Adipocyte (in vitro differentiated cells): ENCODE results near the gene FOXA1.

ENCODE experiments used
- DNase-seq: peaks from one replicate; pipeline ENCODE4 v3.0.0-alpha.2; 2015; ENCODE audit warnings: low read depth
- H3K27me3 ChIP-seq: replicated peaks from 2 replicates; pipeline ENCODE4 v1.7.0; 2013; ENCODE audit warnings: mild to moderate bottlenecking, low read length, moderate library complexity; ENCODE audit not compliant: control insufficient read depth, insufficient read depth
- H3K36me3 ChIP-seq: 2 replicates; pipeline ENCODE4 v1.7.0; 2013; ENCODE audit warnings: low read length, mild to moderate bottlenecking, moderate library complexity; ENCODE audit not compliant: control insufficient read depth, insufficient read depth, severe bottlenecking
- H3K4me1 ChIP-seq: 2 replicates; pipeline ENCODE4 v1.7.0; 2013; ENCODE audit warnings: mild to moderate bottlenecking, low read length, moderate library complexity; ENCODE audit not compliant: control insufficient read depth, insufficient read depth
- H3K4me3 ChIP-seq: 2 replicates; pipeline ENCODE4 v1.7.0; 2013; ENCODE audit warnings: mild to moderate bottlenecking, low read length, moderate library complexity
- H3K9ac ChIP-seq: 2 replicates; pipeline ENCODE4 v1.7.0; 2013; ENCODE audit warnings: mild to moderate bottlenecking, low read length, moderate library complexity
- H3K9me3 ChIP-seq: 2 replicates; pipeline ENCODE4 v1.7.0; 2013; ENCODE audit warnings: mild to moderate bottlenecking, low read length, moderate library complexity; ENCODE audit not compliant: control insufficient read depth

The FOXA1 gene

GRCh38 chr14:37594971-37595808 lies at the start of gene FOXA1, which contains the start of gene TTC6:
Gene FOXA1, minus strand, starts transcription at chr14:37595249. Its CDS starts 277 bp downstream, at chr14:37594972.
Gene TTC6, plus strand, starts transcription at chr14:37595629. Its CDS starts 26,436 bp downstream, at chr14:37622065.
- DNase-seq: peak; percentile 74

GRCh38 chr14:37643701-37644100 lies 48.7 kb upstream of the FOXA1 start:
- Histone ChIP-seq H3K9ac (no peak overlapping the region), H3K9me3 (no peaks in the 10 kb centered on the region), H3K4me1 (no peaks in the 10 kb centered on the region), H3K4me3 (no peak overlapping the region), H3K27me3 (peaks cover 3% of the 10 kb centered on the region), H3K36me3 (no peaks in the 10 kb centered on the region)
- no peak for DNase-seq

More at GRCh38 chr14:37594971-37595808, at the start of gene FOXA1, which contains the start of gene TTC6:
- Histone ChIP-seq H3K4me3 (peak within 1 kb of the TSS; percentile 81), H3K4me1 (peaks cover 7% of the 10 kb centered on the region), H3K9me3 (peaks cover 11% of the 10 kb centered on the region), H3K36me3 (no peaks in the 10 kb centered on the region), H3K9ac (no peak within 1 kb of the TSS), H3K27me3 (peaks cover 82% of the 10 kb centered on the region)

GRCh38 chr14:37642125-37642524 lies 47.1 kb upstream of the FOXA1 start:
- DNase-seq: no peak
- Histone ChIP-seq H3K4me1 (no peaks in the 10 kb centered on the region), H3K27me3 (peaks cover 3% of the 10 kb centered on the region), H3K9me3 (no peaks in the 10 kb centered on the region), H3K9ac (no peak overlapping the region), H3K4me3 (no peak overlapping the region), H3K36me3 (no peaks in the 10 kb centered on the region)

DNA sequence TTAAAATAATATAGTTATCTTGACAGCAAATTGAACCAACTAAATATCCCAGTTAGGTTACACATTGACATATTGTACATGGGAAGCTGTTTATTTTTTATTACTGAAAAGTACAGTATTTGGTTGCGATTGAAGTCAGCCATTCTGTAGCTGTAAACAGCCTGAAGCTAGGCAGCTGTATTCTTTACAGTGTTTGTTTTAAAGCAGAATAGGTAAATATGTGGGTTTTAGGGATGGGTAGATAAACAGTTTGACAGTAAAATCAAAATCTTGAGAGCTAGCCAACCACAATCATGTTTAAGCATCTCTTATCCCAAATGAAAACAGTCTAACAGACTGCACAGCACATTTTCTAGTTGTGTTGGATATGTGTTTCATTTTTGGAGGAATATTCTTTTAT lies 46.1 kb upstream of the FOXA1 start:
- H3K9me3 ChIP-seq: no peaks in the 10 kb centered on the region
- no peak overlapping the region for H3K9ac ChIP-seq
- DNase-seq: no peak
- no peak overlapping the region for H3K4me3 ChIP-seq
- no peaks in the 10 kb centered on the region for H3K4me1 ChIP-seq
- H3K36me3 ChIP-seq: no peaks in the 10 kb centered on the region
- H3K27me3 ChIP-seq: peaks cover 3% of the 10 kb centered on the region

- H3K4me1 ChIP-seq: no peaks in the 10 kb centered on the region
- H3K27me3 ChIP-seq: peaks cover 3% of the 10 kb centered on the region
- no peak overlapping the region for H3K9ac ChIP-seq
- DNase-seq: no peak
- no peaks in the 10 kb centered on the region for H3K36me3 ChIP-seq
- no peaks in the 10 kb centered on the region for H3K9me3 ChIP-seq
- H3K4me3 ChIP-seq: no peak overlapping the region
These were observed 43.5 kb upstream of the FOXA1 start for GRCh38 chr14:37638599-37638998.

DNA sequence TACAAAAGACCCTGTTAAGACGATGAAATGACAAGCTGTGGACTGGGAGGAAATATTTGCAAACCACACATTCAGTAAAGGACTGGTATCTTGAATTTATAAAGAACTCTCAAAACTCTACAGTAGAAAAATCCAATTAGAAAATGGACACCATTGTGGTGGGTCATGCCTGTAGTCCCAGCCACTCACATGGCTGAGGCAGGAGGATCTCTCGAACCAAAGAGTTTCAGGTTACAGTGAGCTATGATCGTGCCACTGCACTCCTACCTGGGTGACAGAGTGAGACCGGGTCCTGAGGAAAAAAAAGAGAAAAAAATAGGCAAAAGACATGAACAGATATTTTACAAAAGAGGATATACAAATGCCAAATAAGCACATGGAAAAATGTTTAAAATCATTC lies 42.3 kb upstream of the FOXA1 start:
- DNase-seq: no peak
- H3K27me3 ChIP-seq: no peaks in the 10 kb centered on the region
- H3K9me3 ChIP-seq: no peaks in the 10 kb centered on the region
- no peaks in the 10 kb centered on the region for H3K36me3 ChIP-seq
- no peak overlapping the region for H3K9ac ChIP-seq
- H3K4me1 ChIP-seq: no peaks in the 10 kb centered on the region
- no peak overlapping the region for H3K4me3 ChIP-seq

- H3K4me1 ChIP-seq: peaks cover 7% of the 10 kb centered on the region
- H3K9me3 ChIP-seq: no peaks in the 10 kb centered on the region
- no peaks in the 10 kb centered on the region for H3K36me3 ChIP-seq
- DNase-seq: no peak
- H3K9ac ChIP-seq: no peak overlapping the region
- no peak overlapping the region for H3K4me3 ChIP-seq
- H3K27me3 ChIP-seq: peaks cover 7% of the 10 kb centered on the region
These were observed 30.8 kb upstream of the FOXA1 start for GRCh38 chr14:37625597-37626595.

- H3K9me3 ChIP-seq: no peaks in the 10 kb centered on the region
- peaks cover 7% of the 10 kb centered on the region for H3K27me3 ChIP-seq
- no peak overlapping the region for H3K4me3 ChIP-seq
- no peak for DNase-seq
- peaks cover 7% of the 10 kb centered on the region for H3K4me1 ChIP-seq
- no peaks in the 10 kb centered on the region for H3K36me3 ChIP-seq
- no peak overlapping the region for H3K9ac ChIP-seq
These were observed 28.9 kb upstream of the FOXA1 start for GRCh38 chr14:37623971-37624370.

DNA sequence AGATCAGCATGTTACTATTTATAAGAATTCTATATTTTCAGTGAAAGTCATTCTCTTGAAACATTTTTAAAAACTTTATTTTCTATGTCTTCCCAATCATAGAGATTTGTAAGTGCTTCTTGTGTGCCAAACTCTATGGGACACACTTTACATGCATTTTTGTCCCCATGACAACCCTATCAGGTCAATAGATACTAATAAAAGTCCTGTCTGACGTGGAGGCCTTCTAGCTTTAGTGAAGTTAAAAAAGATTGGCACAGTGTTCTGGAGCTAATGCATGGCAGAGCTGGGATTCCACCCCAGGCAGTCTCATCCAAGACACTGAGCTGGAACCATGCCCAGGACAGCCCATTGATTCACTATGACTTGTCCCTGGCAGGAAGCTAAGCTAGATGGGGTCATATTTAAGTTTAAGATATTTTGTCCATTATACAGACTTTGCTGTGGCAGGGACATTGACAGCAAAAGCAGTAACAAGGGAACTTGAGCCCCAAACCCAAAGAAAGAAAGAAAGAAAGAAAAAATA lies 28.4 kb upstream of the FOXA1 start:
- Histone ChIP-seq H3K4me3 (no peak overlapping the region), H3K9me3 (no peaks in the 10 kb centered on the region), H3K36me3 (no peaks in the 10 kb centered on the region), H3K27me3 (peaks cover 7% of the 10 kb centered on the region), H3K4me1 (peaks cover 7% of the 10 kb centered on the region), H3K9ac (no peak overlapping the region)
- DNase-seq: peak; percentile 34

DNA sequence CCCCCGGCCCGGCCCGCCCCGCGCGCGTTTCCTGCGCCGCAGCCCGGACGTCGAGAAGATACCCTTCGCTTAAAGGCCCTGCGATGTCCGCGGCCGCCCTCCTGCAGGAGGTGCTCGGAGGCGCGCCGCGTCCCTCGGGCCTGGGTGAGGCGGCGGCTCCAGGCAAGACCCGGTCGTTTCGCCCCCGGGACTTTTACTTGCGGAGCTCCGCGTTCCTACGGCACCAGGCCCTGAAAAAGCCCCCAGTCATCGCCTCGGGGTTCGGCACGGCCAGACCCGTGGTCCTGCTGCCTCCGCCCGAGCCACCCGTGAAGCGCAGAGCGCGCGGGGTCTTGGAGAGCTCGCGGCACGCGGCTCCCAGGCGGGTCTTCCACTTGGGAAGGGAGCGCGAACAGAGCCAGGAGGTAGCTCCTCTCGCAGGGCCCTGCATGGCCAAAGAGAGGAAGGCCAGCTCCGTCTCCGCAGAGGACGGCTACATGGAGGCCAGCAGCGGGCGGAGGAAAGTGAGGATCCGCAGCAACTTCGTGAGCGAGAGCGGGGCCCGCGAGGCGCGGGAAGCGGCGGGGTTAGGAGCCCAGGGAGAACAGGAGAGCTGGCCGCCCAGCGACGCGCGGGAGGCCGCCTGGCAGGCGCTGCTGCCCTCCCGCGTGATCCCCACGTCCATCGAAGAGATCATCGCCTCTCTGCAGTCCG lies 27.3 kb upstream of the FOXA1 start:
- peaks cover 6% of the 10 kb centered on the region for H3K9me3 ChIP-seq
- H3K36me3 ChIP-seq: no peaks in the 10 kb centered on the region
- no peak for DNase-seq
- H3K9ac ChIP-seq: no peak overlapping the region
- peaks cover 7% of the 10 kb centered on the region for H3K27me3 ChIP-seq
- H3K4me3 ChIP-seq: peak overlapping the region; percentile 74
- peaks cover 7% of the 10 kb centered on the region for H3K4me1 ChIP-seq
